Measurements from ENCODE around the gene C19orf44. TPM values are rescaled to one million over a fixed set of nuclear protein-coding genes. Genes with fewer than 3 reads are reported as not detected.

The C19orf44 gene
- total RNA-seq (2014; rRNA removed; shearing (Covaris generic)) (4.0 and 5.9 TPM in 2 replicates), polyA plus RNA-seq (2016; fragmentation: Nextera tagmentation; extraction: Ambion mirVana) (1.5 and 2.5 TPM in 2 replicates)
- long read RNA-seq = 0 reads

- H3K4me3 ChIP-seq = peak within 1 kb of the TSS; percentile 83
- peak within 1 kb of the TSS; percentile 48; the same call in 1 of the 2 replicates for H3K27ac ChIP-seq (ENCODE audit: low read depth)
- Mint-ChIP-seq H3K27me3 (ENCODE audit: insufficient read depth, low read depth, poor library complexity) (no peaks in the 10 kb centered on the region), H3K36me3 (ENCODE audit: low read depth) (peaks cover 3% of the 10 kb centered on the region; the same call in 2 of the 3 replicates), H3K4me3 (peak within 1 kb of the TSS; percentile 91), H3K9me3 (no peaks in the 10 kb centered on the region), H3K4me1 (peaks cover 6% of the 10 kb centered on the region), H3K27ac (peak within 1 kb of the TSS; percentile 95)
- peaks cover 7% of the 10 kb centered on the region; the same call in 1 of the 2 replicates for H3K79me2 ChIP-seq (replicated peaks; ENCODE audit: insufficient read depth)
- H2AFZ ChIP-seq = peak within 1 kb of the TSS; percentile 90
- TF ChIP-seq STAT1 (IDR thresholded peaks at IDR 0.05; ENCODE audit: unreplicated experiment) = no peak
- TF ChIP-seq NANOG (IDR thresholded peaks at IDR 0.05; ENCODE audit: borderline replicate concordance) = no peak; the same call in 1 of the 2 replicates
- TF ChIP-seq ETS1 (IDR thresholded peaks at IDR 0.05) = peak; percentile 100
- TF ChIP-seq EZH2 (IDR thresholded peaks at IDR 0.05; ENCODE audit: low read depth, unreplicated experiment) = no peak
- TF ChIP-seq REST (IDR thresholded peaks at IDR 0.05; ENCODE audit: unreplicated experiment) = no peak
- TF ChIP-seq ZNF331 (CRISPR knock-in tag; IDR thresholded peaks at IDR 0.05; ENCODE audit: low read depth) = no peak
- TF ChIP-seq POLR2AphosphoS5 (IDR thresholded peaks at IDR 0.05; ENCODE audit: low read depth) = peak; percentile 91
- no peak for TF ChIP-seq ZNF114 (CRISPR knock-in tag; IDR thresholded peaks at IDR 0.05)
- TF ChIP-seq CREB1 (CRISPR knock-in tag; IDR thresholded peaks at IDR 0.05; ENCODE audit: low read depth) = peak; percentile 80
- no peak for TF ChIP-seq JUNB (IDR thresholded peaks at IDR 0.05; ENCODE audit: unreplicated experiment)
- H3K36me3 ChIP-seq (ENCODE audit: insufficient read depth) = no peaks in the 10 kb centered on the region
- peak; percentile 99 for DNase-seq (ENCODE audit: low spot score)
- H3F3A ChIP-seq (replicated peaks; ENCODE audit: low read depth) = 0 out of 2 replicates have a peak, but pooled peaks cover 2% of the 10 kb centered on the region
- peaks cover 5% of the 10 kb centered on the region; the same call in 1 of the 2 replicates for H3K4me1 ChIP-seq (ENCODE audit: insufficient read depth)
- no peaks in the 10 kb centered on the region for H4K20me1 ChIP-seq (replicated peaks; ENCODE audit: insufficient read depth)
- H3K4me2 ChIP-seq = peak within 1 kb of the TSS; percentile 89
- no peaks in the 10 kb centered on the region for H3K9me2 ChIP-seq (ENCODE audit: insufficient read depth)
- H3K27me3 ChIP-seq (ENCODE audit: insufficient read depth) = no peaks in the 10 kb centered on the region
- peak; percentile 98 for ATAC-seq
Measured at GRCh38 chr19:16495982-16496612, at the start of gene C19orf44, which contains the start of gene CALR3. Gene C19orf44, plus strand, starts transcription at chr19:16496394. Its CDS starts 4,399 bp downstream, at chr19:16500793. Gene CALR3, minus strand, starts transcription at chr19:16496167. Its CDS starts 38 bp downstream, at chr19:16496129.
